ENCODE results near the gene ARID2.

ARID2 gene

DNA sequence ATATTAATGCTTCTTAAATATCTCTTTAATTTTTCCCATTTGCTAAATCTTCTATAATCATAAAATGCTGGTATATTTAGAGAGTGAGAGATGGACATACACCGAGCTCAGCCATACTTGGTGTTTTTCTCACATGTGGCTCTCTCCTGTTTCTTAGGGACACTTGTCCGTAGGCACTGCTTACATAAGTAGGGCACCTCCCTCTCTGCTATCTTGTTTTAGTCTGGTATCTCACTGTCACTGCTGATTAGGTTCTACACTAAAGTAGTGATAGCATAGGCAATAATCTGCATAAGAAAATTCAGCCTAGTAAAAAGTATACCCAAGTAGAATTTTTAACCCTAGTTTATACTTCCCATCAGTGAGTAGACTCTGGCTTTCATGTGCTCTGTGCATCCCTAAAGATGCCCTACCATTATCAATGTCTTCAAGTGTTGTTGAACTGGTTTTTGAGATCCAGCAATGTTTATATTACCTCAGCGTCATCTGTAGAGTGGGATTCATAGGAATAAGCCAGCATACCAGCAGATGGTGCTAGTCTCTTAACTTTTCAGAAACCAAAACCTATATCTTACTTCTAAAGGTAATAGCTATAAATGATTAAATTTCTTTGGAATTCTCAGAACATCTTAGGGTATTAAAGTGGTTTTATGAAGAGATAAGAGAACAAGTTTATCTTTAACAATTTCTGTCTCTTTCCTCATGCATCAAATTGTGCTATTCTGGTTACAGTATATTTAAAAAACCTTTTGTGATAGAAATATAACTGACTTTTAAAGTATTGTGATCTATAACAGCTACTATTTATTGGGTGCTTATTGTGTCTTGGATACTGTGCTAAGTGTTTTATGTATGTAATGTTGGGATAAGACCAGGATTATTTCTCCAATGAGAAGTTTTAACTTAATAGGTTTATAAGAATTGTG is 32.9 kb downstream of the ARID2 start:
- POLR2A ChIA-PET: interaction anchor here (1.0 kb wide), 1 partner anchor 229 kb away, joined by 5 read pairs; the partner anchor contains the start of gene SCAF11
- H3K9me3 ChIP-seq (ENCODE audit: control insufficient read depth, insufficient read depth, low read depth, low read length): no peaks in the 10 kb centered on the region
- no peak overlapping the region for H3K27ac ChIP-seq (ENCODE audit: extremely low read depth, low read depth, low read length)
- H3K4me1 ChIP-seq (ENCODE audit: control insufficient read depth, insufficient read depth, low read length): peaks cover 5% of the 10 kb centered on the region
- no peak overlapping the region for H3K4me3 ChIP-seq (ENCODE audit: low read depth, low read length)
- CTCF ChIA-PET: interaction anchor here (0.6 to 2.0 kb wide), 19 partner anchors 9 to 1258 kb away, joined by 3 to 17 read pairs (median 4); no protein-coding TSS in a partner anchor
- peaks cover 0 to 2% of the 10 kb centered on the region in 2 experiments; a peak in 1 of 3 replicates for H3K36me3 ChIP-seq (ENCODE audit: control insufficient read depth in 2 of 2, insufficient read depth in 1 of 2, low read length in 2 of 2)
- TF ChIP-seq, protein P1, sequence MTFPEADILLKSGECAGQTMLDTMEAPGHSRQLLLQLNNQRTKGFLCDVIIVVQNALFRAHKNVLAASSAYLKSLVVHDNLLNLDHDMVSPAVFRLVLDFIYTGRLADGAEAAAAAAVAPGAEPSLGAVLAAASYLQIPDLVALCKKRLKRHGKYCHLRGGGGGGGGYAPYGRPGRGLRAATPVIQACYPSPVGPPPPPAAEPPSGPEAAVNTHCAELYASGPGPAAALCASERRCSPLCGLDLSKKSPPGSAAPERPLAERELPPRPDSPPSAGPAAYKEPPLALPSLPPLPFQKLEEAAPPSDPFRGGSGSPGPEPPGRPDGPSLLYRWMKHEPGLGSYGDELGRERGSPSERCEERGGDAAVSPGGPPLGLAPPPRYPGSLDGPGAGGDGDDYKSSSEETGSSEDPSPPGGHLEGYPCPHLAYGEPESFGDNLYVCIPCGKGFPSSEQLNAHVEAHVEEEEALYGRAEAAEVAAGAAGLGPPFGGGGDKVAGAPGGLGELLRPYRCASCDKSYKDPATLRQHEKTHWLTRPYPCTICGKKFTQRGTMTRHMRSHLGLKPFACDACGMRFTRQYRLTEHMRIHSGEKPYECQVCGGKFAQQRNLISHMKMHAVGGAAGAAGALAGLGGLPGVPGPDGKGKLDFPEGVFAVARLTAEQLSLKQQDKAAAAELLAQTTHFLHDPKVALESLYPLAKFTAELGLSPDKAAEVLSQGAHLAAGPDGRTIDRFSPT (tag by site-specific recombination; IDR thresholded peaks at IDR 0.05): no peak
- peak; percentile 52 for TF ChIP-seq CTCF (tag by site-specific recombination; IDR thresholded peaks at IDR 0.05)
- no peak for TF ChIP-seq ZNF544 (tag by site-specific recombination; IDR thresholded peaks at IDR 0.05)
- TF ChIP-seq HOXC10 (CRISPR knock-in tag; IDR thresholded peaks at IDR 0.05): no peak
- TF ChIP-seq, protein P2, sequence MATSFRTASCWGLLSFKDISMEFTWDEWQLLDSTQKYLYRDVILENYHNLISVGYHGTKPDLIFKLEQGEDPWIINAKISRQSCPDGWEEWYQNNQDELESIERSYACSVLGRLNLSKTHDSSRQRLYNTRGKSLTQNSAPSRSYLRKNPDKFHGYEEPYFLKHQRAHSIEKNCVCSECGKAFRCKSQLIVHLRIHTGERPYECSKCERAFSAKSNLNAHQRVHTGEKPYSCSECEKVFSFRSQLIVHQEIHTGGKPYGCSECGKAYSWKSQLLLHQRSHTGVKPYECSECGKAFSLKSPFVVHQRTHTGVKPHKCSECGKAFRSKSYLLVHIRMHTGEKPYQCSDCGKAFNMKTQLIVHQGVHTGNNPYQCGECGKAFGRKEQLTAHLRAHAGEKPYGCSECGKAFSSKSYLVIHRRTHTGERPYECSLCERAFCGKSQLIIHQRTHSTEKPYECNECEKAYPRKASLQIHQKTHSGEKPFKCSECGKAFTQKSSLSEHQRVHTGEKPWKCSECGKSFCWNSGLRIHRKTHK (tag by site-specific recombination; IDR thresholded peaks at IDR 0.05): no peak
- TF ChIP-seq ZNF449 (tag by site-specific recombination; IDR thresholded peaks at IDR 0.05): no peak
- peak; percentile 48; the same call in 1 of the 2 replicates for TF ChIP-seq TRIM28 (IDR thresholded peaks at IDR 0.05; ENCODE audit: borderline replicate concordance, low read length)
- no peak for TF ChIP-seq ZFP41 (tag by site-specific recombination; IDR thresholded peaks at IDR 0.05; ENCODE audit: borderline replicate concordance)
- no peak for TF ChIP-seq ZNF404 (tag by site-specific recombination; IDR thresholded peaks at IDR 0.05)
- TF ChIP-seq GLI4 (tag by site-specific recombination; IDR thresholded peaks at IDR 0.05): no peak
- no peak for TF ChIP-seq ZNF529 (tag by site-specific recombination; IDR thresholded peaks at IDR 0.05; ENCODE audit: insufficient replicate concordance)
- TF ChIP-seq ZNF837 (tag by site-specific recombination; IDR thresholded peaks at IDR 0.05): no peak
- no peak for TF ChIP-seq ZNF747 (tag by site-specific recombination; IDR thresholded peaks at IDR 0.05)
- no peak for TF ChIP-seq ZNF677 (tag by site-specific recombination; IDR thresholded peaks at IDR 0.05)
- TF ChIP-seq ZNF416 (tag by site-specific recombination; IDR thresholded peaks at IDR 0.05): no peak
- TF ChIP-seq, protein P3, sequence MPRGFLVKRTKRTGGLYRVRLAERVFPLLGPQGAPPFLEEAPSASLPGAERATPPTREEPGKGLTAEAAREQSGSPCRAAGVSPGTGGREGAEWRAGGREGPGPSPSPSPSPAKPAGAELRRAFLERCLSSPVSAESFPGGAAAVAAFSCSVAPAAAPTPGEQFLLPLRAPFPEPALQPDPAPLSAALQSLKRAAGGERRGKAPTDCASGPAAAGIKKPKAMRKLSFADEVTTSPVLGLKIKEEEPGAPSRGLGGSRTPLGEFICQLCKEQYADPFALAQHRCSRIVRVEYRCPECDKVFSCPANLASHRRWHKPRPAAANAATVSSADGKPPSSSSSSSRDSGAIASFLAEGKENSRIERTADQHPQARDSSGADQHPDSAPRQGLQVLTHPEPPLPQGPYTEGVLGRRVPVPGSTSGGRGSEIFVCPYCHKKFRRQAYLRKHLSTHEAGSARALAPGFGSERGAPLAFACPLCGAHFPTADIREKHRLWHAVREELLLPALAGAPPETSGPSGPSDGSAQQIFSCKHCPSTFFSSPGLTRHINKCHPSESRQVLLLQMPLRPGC (tag by site-specific recombination; IDR thresholded peaks at IDR 0.05): no peak
- TF ChIP-seq, protein P4, sequence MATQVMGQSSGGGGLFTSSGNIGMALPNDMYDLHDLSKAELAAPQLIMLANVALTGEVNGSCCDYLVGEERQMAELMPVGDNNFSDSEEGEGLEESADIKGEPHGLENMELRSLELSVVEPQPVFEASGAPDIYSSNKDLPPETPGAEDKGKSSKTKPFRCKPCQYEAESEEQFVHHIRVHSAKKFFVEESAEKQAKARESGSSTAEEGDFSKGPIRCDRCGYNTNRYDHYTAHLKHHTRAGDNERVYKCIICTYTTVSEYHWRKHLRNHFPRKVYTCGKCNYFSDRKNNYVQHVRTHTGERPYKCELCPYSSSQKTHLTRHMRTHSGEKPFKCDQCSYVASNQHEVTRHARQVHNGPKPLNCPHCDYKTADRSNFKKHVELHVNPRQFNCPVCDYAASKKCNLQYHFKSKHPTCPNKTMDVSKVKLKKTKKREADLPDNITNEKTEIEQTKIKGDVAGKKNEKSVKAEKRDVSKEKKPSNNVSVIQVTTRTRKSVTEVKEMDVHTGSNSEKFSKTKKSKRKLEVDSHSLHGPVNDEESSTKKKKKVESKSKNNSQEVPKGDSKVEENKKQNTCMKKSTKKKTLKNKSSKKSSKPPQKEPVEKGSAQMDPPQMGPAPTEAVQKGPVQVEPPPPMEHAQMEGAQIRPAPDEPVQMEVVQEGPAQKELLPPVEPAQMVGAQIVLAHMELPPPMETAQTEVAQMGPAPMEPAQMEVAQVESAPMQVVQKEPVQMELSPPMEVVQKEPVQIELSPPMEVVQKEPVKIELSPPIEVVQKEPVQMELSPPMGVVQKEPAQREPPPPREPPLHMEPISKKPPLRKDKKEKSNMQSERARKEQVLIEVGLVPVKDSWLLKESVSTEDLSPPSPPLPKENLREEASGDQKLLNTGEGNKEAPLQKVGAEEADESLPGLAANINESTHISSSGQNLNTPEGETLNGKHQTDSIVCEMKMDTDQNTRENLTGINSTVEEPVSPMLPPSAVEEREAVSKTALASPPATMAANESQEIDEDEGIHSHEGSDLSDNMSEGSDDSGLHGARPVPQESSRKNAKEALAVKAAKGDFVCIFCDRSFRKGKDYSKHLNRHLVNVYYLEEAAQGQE (tag by site-specific recombination; IDR thresholded peaks at IDR 0.05): no peak
- no peak for TF ChIP-seq ZSCAN5A (tag by site-specific recombination; IDR thresholded peaks at IDR 0.05)
- TF ChIP-seq ZNF658 (tag by site-specific recombination; IDR thresholded peaks at IDR 0.05): no peak
- TF ChIP-seq WT1 (tag by site-specific recombination; IDR thresholded peaks at IDR 0.05): no peak
- TF ChIP-seq ZNF274 (IDR thresholded peaks at IDR 0.05; ENCODE audit: low read length): no peak
- TF ChIP-seq ZNF274 (tag by site-specific recombination; IDR thresholded peaks at IDR 0.05; ENCODE audit: borderline replicate concordance): no peak
- peak; percentile 26; the same call in 1 of the 2 replicates for TF ChIP-seq ZBTB17 (tag by site-specific recombination; IDR thresholded peaks at IDR 0.05)

Measured in HEK293 (cell line).